Limb (tissue), 2 donors: ENCODE data around the gene EIF5AL1.
"Not testable (repeated sequence)": the region's sequence is repeated elsewhere in the genome, so short reads cannot be mapped to it uniquely, and the experiment has no call there.

Experiments
- DNase-seq, 2 donors: peaks; one replicate each; pipeline ENCODE4 v3.0.0-alpha.2; 2016; ENCODE audit errors: extremely low spot score in 2 of 2

Gene EIF5AL1

DNA sequence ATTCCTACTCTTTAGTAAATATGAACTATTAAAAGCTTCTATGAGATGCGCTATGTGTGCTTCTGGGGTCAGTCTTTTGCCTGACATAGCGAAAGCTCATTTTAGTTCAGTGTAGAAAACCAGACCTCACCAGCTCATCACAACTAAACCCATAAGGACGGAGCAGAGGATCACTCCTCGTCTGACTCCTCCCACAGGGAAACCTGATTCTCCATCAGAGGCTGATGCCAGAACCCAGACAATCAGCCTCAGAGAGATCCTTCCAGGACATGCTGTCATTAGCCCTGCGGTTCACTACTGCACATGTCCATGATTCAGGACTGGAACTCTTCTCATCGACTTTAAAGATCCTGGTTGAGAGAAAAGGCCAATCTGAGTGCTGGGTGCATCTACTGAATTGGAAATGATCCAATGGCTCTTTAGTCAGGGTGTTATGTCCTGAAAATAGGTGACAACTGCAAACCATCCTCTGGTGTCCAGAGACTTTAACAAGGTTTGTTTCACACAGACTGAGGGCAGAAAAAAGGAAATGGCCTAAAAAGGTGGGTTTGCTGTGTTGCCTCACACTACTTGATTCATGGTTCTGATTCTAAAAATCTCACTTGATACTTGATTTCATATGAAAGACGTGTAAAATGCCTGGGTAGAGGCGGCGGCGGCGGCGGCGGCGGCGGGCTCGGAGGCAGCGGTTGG is at the start of gene EIF5AL1:
Gene EIF5AL1, plus strand, starts transcription at position 643 of the 693 bp plus-strand sequence. CDS start 117 bp downstream, outside the sequence.
- DNase-seq: not testable (repeated sequence)

DNA sequence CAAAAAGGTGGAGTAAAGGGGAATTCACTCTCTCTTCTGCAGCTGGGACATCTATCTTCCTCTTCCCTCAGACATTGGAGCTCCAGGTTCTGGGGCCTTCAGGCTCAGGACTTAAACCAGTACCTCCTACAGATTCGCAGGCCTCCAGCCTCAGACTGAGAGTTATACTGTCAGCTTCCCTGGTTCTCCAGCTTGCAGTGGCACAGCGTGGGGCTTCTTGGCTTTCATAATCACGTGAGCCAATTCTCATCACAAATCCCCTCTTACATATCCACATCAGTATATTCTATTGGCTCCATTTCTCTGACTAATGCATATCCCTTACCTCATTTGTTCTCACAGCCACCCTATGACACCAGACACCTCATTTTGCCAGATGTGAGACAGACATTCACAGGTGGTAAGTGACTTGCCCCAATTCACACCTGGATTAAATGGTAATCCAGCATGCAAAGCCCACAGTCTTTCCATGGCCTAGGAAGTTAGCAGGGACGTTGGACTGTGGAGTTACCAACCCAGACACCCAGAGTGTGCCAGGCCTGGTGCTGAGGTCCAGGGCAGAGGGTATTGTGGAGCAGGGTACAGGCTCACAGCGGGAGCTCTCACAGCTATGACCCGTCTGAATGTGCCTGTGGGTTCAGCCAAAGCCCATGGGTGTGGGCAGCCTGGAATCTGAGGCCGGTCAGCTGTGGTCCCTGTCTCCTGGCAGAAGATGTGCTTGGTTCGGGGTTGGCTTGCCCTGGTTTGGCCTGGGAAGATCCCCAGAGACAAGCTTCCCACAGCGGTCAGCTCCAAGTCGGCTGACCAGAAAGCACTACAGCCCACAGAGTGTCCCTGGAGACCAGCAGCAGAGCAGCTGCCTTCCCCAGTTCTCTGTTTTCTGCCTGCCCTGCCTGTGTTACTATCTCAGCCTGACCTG is 48.5 kb upstream of the EIF5AL1 start:
- DNase-seq: no peak

DNA sequence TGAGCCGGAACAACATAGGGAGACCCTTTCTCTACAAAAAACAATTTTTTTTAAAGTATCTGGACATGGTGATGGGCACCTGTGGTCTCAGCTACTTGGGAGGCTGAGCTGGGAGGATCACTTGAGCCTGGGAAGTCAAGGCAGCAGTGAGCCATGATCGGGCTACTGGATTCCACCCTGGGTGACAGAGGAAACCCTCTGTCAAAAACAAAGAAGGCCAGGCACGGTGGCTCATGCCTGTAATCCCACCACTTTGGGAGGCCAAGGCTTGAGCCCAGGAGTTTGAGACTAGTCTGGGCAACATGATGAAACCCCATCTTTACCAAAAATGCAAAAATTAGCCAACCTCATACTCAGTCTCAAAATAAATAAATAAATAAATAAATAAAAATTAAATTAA is 47.0 kb upstream of the EIF5AL1 start:
- DNase-seq: no peak

DNA sequence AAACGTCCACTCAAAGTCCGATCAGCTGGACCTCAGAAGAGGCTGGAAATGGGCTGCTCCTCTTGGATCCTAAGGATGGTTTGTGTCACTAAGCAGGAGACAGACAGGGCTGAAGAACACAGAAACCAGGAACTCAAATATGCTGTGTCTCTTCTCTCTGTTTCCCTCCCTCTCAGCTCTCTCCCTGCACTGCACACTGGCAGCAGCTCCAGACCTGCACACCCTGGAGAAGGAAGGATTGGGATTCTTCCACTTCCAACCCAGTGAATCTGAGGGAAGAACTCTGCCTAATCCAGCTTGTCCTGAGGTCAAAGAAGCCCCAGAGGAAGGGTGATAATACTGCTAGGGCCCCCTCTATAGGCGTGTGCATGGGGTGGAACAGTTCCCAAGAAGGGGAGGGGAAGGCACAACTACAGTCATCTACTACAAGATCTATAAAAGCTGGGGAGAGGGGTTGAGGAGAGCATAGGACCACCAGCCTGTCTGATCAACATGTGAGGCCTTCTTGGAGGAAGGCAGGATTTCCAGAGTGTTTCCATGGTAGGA is 44.2 kb upstream of the EIF5AL1 start:
- no peak for DNase-seq

DNA sequence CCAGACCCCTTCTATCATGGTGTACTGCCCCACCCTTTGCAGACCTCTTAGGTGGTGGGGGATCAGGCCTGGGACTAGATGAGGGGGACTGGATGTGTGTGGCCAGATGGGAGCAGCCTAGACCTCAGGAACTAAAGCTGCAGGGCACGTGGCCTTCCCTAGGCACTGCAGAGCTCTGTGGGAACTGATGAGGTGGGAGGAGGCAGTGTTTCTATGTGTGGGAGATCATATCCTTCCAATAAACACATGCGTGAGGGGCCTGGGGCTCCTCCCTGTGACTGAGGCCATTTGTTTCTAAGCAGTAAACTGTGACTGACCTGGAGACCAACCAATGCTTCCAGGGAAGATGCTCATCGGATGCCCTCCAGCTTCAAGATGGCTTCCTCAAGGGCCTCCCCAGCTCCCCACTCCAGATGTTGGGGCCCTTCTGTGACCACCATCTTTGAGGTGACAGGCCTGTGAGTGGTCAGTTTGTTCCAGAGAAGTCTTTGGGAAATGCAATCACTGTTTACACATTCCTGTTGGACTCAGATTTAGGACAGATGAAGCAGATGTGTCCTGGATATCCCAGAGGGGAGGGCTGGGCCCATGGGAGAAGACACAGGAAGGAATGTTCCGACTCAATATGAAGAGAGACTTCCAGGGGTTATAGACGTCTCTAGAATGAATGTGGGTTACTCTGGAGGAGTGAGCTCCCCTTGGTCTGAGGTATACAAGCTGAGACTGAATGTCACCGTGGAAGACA is 43.3 kb upstream of the EIF5AL1 start:
- DNase-seq: no peak

DNA sequence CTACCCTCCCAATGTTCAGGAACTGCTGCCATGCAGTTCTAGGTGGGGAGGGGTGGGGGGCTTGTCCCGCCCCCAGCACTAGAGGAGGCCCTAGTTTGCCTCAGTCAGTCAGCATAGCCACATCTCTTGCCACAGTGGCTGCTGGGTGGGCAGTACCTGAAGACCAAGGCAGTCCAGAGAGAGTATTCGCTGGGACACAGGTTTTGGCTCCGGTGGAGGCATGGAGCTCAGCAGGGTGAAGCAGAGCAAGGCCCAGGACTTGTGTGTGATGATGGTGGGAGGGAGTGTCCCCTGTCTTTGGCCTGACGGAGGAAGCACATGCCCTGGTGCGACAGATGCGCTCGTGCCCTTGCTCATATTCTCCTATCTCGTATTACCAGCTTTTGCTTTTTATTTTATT is 42.2 kb upstream of the EIF5AL1 start:
- no peak for DNase-seq

DNA sequence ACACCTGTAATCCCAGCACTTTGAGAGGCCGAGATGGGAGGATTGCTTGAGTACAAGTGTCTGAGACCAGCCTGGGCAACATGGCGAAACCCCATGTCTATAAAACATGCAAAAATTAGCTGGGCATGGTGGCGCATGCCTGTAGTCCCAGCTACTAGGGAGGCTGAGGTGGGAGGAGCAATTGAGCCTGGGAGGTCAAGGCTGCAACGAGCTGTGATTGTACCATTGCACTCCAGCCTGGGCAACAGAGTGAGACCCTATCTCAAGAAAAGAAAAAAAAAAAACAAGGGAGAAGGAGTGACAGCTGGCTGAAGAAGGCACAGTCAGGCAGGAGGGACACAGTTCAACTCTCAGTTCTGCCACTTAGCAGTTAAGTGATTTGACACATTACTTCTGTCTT is 40.6 kb upstream of the EIF5AL1 start:
- no peak for DNase-seq

DNA sequence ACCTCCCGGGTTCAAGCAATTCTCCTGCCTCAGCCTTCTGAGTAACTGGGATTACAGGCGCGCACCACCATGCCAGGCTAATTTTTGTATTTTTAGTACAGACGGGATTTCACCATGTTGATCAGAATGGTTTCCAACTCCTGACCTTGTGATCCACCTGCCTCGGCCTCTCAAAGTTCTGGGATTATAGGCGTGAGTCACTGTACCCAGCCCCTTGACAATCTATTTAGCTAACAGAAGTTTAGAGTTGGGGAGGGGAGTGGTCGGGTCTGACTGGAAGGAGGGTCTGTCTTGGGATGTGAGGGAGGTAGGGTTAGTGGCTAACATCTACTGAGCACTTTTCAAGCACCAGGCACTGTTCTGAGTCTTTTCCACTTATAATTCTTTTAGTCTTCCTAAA is 39.9 kb upstream of the EIF5AL1 start:
- no peak for DNase-seq

DNA sequence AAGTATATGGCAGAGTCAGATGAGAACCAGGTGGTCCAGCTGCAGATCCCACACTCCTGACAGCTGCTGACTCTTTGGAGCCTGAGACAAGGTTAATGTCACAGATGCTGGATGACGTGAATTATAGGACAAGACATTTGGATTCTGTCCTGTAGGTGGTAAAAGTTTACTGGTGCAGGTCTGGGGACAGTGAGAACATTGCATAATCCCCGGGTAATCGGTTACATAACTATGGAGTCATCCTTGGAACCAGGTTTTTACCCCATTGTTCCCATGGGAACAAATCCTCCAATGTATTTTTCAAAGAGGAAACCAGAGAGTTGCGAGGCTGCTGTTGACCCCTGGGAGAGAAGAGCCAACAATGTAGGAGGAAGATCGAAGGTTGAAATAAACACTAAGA is 39.4 kb upstream of the EIF5AL1 start:
- DNase-seq: no peak

DNA sequence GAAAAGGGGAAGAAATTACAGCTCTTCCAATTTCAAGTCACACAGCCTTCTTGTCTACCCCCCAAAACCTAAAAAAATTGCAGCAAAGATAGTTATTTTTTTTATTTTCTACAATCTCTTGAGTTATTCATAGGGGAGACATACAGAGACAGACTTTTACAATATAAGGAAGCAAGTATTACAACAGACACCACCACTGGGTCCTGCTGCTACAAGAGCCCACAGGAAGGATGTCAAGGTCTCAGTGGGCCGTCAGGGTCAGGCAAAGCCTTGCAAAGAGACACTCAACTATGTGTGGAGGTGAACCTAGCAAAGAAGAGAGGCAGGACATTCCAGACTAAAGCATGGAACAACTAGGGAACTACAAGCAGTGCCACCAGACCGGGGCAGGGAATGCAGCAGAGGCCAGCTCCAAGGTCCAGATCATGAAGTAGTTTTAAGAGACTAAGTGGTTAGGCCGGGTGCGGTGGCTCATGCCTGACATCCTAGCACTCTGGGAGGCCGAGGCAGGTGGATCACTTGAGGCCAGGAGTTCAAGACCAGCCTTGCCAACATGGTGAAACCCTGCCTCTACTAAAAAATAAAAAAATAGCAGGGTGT is 38.7 kb upstream of the EIF5AL1 start:
- no peak for DNase-seq

DNA sequence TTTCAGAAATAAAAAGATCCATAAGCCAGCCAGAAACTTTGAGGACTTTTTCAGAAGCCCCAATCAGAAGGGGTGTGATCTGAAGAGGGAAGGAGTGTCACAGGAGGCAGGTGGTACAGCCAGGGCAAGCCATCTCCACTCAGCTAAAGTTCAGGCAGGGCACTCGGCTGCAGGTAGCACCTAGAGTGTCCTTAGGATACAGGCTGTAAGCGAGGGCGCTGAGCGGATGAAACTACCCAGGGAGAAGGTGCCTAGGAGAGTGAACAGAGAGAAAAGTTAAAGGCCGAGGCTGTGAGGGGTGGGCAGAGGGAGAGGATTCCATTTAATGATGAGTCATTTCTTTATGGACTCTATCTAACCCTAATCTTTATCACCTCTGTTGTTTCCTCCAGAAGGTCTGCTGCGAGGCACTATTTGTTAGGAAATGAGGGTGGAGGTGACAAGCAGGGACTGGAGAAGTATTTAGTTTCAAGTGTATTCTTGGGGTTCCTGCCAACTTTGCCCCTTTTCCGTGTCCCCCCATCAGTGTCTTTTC is 37.1 kb upstream of the EIF5AL1 start:
- DNase-seq: no peak

DNA sequence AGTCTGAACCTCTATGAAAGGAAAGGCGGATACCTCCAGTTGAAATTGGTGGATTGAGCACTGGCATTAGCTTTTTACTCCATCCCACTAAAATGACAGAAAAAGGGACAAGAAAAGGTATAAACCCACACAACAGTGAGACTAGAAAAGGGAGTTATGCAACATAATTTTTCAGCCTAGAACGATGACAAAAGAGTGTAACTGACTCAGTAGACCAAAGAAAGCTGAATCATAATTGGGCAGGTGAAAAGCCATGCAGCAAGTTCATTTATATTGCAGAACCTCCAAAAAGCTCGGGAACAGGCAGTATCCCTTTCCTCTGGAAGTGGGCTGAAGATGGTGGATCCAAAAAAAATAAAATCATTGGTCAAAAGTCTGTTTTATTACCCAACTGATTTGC is 36.5 kb upstream of the EIF5AL1 start:
- DNase-seq: no peak

DNA sequence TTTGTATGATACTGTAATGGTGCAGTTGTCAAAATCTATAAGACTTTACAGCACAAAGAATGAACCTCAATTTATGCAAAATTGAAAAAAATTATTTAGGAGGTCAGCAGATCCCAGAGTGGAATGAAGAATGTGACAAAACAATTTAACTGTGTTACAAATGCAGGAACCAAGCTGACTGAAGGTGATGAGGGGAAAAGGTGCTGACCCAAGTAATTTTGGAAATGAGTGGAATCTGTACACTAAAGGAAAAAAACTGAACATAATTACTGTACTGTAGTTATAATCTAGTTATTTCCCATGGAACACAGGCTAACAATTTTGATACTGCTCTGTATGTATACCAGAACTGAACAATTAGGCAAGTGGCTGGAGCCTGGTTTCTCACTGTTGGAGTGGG is 35.7 kb upstream of the EIF5AL1 start:
- no peak for DNase-seq

DNA sequence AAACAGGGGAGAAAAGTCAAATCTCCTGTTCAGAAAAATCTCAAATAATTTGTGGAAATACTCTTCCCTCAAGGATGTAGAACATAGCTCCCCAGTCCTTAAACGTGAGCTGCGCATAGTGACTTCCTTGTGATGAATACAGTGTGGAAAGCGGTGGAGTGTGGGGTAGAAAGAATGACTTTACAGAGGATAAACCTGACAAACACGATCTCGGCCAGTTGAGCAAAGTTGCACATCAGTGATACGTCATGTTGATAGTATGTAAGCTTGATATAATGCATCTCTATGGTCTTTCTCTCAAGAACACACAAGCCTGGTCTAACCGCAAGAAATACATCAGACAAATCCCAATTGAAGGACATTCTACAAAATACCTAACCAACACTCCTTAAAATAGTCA is 34.9 kb upstream of the EIF5AL1 start:
- DNase-seq: no peak

DNA sequence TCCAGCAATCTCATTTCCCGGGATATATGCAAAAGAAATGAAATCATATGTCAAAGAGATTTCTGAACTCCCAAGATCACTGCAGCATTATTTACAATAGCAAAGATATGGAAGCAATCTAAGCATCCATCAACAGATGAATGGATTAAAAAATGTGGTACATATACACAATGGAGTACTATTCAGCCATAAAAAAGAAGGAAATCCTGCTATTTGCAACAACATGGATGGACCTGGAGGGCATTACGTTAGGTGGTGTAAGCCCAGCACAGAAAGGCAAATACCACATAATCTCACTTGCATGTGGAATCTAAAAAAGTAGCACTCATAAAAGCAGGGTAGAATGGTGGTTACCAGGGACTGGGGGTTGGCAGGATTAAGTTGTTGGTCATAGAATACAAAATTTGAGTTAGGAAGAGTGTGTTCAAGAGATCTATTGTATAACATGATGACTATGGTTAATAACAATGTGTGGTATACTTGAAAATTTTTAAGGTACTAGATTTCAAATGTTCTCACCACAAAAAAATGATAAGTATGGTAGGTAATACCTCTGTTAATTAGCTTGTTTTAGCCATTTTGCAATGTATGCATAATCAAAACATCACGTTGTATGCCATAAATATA is 32.9 kb upstream of the EIF5AL1 start:
- no peak for DNase-seq

DNA sequence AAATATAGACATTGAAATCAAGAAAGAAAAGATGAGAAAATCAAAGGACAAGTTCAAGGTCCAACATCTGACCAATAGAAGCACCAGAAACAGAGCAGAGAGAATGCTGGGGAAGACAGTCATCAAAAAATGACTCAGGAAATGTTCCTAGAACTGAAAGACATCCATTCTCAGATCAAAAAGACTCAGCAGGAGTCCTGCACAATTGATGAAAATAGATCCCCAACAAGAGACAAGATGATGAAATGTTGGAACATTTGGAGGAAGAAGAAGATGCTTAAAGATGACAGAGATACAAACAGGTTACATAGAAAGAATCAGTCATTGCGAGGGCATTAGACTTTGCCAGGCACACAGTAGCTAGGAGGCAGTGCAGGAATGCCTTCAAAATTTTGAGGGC is 30.0 kb upstream of the EIF5AL1 start:
- no peak for DNase-seq

DNA sequence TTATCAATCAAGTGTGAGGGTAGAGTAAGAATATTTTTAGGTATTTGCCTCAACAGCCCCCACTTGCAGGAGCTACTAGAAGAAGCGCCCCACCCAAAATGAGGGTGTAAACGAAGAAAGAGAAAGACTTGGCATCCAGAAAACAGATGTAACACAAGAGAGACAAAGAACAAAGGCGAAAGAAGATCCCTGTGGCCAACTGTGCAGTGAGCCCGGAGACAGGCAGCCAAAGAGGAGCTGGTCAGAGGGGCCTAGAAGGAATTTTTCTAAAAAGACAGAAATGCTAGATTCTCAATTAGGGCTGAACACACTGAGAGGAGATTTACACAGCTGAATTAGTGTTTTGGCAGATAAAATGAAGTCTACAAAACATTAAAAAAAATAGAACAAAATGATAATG is 29.6 kb upstream of the EIF5AL1 start:
- DNase-seq: no peak

DNA sequence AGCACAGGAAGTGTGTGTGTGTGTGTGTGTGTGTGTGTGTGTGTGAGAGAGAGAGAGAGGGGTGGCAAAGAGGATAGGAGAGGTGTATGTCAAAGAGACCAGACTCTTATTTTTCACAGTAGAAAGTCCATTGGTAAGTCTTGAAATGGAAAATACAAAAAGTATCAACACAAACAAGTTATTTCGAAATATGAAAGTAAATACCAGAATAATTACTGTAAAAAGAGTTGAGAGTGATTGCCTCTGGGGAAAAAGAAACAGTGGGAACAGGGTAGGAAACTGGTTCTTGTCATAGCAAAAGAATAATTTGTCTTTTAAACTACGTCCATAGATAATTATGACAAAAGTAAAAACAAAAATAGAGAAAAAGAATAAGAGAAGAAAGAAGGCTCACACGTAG is 29.0 kb upstream of the EIF5AL1 start:
- no peak for DNase-seq

DNA sequence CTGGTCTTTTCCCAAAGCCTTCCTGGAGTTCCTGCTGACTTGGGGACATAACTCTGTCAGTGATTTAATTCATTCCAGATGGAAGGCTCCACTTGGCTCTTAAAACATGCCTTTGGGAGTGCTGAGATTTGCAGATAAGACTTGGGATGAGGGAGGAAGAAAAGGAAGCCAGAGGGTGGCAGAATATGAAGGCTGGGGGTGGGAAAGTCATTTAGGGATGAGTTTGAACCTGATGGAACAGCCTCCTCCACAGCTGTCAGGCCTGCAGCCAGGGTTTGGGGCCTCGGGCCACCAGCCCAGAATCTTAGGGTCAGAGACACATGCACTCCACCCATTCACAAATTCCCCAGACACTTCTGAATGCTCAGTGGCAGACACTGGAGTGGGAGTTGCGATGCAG is 28.4 kb upstream of the EIF5AL1 start:
- no peak for DNase-seq

DNA sequence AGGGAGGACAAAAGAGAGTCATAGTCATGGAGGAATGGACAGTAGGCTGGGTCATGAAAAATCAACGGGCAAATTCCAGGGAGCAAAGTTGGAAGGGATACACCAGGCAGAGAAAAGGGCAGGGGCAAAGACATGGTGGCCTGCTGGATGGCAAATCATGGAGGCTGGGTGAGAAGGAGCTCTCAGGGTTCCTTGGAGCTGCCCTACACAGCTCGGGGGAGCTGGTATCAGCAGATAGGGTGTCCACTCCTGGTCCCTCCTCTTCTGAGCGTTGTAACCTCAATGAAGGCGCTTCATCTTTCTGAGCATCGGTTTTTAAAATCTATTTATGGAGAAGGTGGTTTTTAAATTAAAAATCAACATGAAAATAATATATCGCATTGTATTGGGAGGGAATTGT is 27.9 kb upstream of the EIF5AL1 start:
- DNase-seq: no peak
